WTC11 (cell line): ENCODE results near the gene SNRPA. TPM values are rescaled to one million over a fixed set of nuclear protein-coding genes. Genes with fewer than 3 reads are reported as not detected.
A peak's percentile ranks its signal among the peaks of the same experiment; 100 is the strongest.
"Not testable (repeated sequence)": the region's sequence is repeated elsewhere in the genome, so short reads cannot be mapped to it uniquely, and the experiment has no call there.

Source experiments
- ATAC-seq: fragments of 200-7000 bp; cut with Tn5 transposase; 2 replicates; pipeline ENCODE4 v1.10.0; 2021; ENCODE audit warnings: mild to moderate bottlenecking, moderate library complexity
- CTCF ChIA-PET: fragments of 300-600 bp; sonication (Branson Sonifier 250); formaldehyde crosslinking; loops from one replicate; lab custom pipeline; 2021; ENCODE audit warnings: antibody characterized with exemption; lab: Charles Lee
- POLR2A ChIA-PET: fragments of 350-600 bp; sonication (Branson Sonifier 250); formaldehyde crosslinking; loops from one replicate; lab custom pipeline; 2021; ENCODE audit warnings: antibody characterized with exemption; lab: Charles Lee
- DNase-seq: peaks from one replicate; pipeline ENCODE4 v3.0.0; 2021; ENCODE audit warnings: low spot score
- H3K27ac Mint-ChIP-seq: 2 replicates; pipeline ENCODE4 v1.8.0; 2021; ENCODE audit warnings: mixed read lengths
- H3K27me3 Mint-ChIP-seq: 2 replicates; pipeline ENCODE4 v1.8.0; 2021; ENCODE audit warnings: low read depth, mild to moderate bottlenecking, moderate library complexity, mixed read lengths
- H3K36me3 Mint-ChIP-seq: 2 replicates; pipeline ENCODE4 v1.8.0; 2021; ENCODE audit warnings: mixed read lengths
- H3K4me1 Mint-ChIP-seq: 2 replicates; pipeline ENCODE4 v1.8.0; 2022; ENCODE audit warnings: mixed read lengths
- H3K4me3 Mint-ChIP-seq: 2 replicates; pipeline ENCODE4 v1.8.0; 2021; ENCODE audit warnings: mild to moderate bottlenecking, moderate library complexity, mixed read lengths
- H3K9me3 Mint-ChIP-seq: 2 replicates; pipeline ENCODE4 v1.8.0; 2021; ENCODE audit warnings: mixed read lengths
- CREM ChIP-seq: sonication (generic); formaldehyde crosslinking; IDR thresholded peaks from 2 replicates; pipeline ENCODE4 v1.8.1; 2022; ENCODE audit warnings: mild to moderate bottlenecking, missing genetic modification reagents, moderate library complexity
- FOXK1 ChIP-seq: sonication (generic); formaldehyde crosslinking; IDR thresholded peaks from 2 replicates; pipeline ENCODE4 v1.8.0; 2022; ENCODE audit warnings: mild to moderate bottlenecking, moderate library complexity, missing genetic modification reagents
- GABPB1 ChIP-seq: sonication (generic); formaldehyde crosslinking; IDR thresholded peaks from 2 replicates; pipeline ENCODE4 v1.8.1; 2023; ENCODE audit warnings: mild to moderate bottlenecking, missing genetic modification reagents
- JAZF1 ChIP-seq: fragments of 250-450 bp; sonication (Bioruptor Pico); IDR thresholded peaks from 2 replicates; pipeline ENCODE4 v1.9.0; 2021; ENCODE audit warnings: moderate library complexity, mild to moderate bottlenecking, inconsistent platforms
- MLX ChIP-seq: sonication (generic); formaldehyde crosslinking; IDR thresholded peaks from 2 replicates; pipeline ENCODE4 v1.8.1; 2023; ENCODE audit warnings: mild to moderate bottlenecking, missing genetic modification reagents, moderate library complexity
- NFATC4 ChIP-seq: fragments of 250-450 bp; sonication (Bioruptor Pico); IDR thresholded peaks from 2 replicates; pipeline ENCODE4 v1.9.0; 2021; ENCODE audit warnings: mild to moderate bottlenecking
- PRDM15 ChIP-seq: sonication (generic); formaldehyde crosslinking; IDR thresholded peaks from 2 replicates; pipeline ENCODE4 v1.8.0; 2022; ENCODE audit warnings: missing genetic modification reagents
- SMAD3 ChIP-seq: sonication (generic); formaldehyde crosslinking; IDR thresholded peaks from 2 replicates; pipeline ENCODE4 v1.8.0; 2022; ENCODE audit warnings: missing genetic modification reagents, mild to moderate bottlenecking, borderline replicate concordance
- ZBTB21 ChIP-seq: sonication (generic); formaldehyde crosslinking; IDR thresholded peaks from 2 replicates; pipeline ENCODE4 v1.8.1; 2023; ENCODE audit warnings: mild to moderate bottlenecking, missing genetic modification reagents, borderline replicate concordance
- ZBTB43 ChIP-seq: sonication (generic); formaldehyde crosslinking; IDR thresholded peaks from 2 replicates; pipeline ENCODE4 v1.8.1; 2023; ENCODE audit warnings: mild to moderate bottlenecking, missing genetic modification reagents
- ZNF263 ChIP-seq: sonication (generic); formaldehyde crosslinking; IDR thresholded peaks from 2 replicates; pipeline ENCODE4 v1.8.1; 2022; ENCODE audit warnings: low read depth, mild to moderate bottlenecking, moderate library complexity, missing genetic modification reagents
- ZNF317 ChIP-seq: sonication (generic); formaldehyde crosslinking; IDR thresholded peaks from 2 replicates; pipeline ENCODE4 v1.8.1; 2023; ENCODE audit warnings: low read depth, mild to moderate bottlenecking, moderate library complexity, missing genetic modification reagents, borderline replicate concordance
- ZNF416 ChIP-seq: fragments of 250-450 bp; sonication (Bioruptor Pico); IDR thresholded peaks from 2 replicates; pipeline ENCODE4 v1.9.0; 2021; ENCODE audit warnings: mild to moderate bottlenecking, inconsistent platforms
- total RNA-seq: library from RNA; stranded (reverse); gene quantifications from 3 replicates; pipeline ENCODE4 v1.2.3, GENCODE V29; 2021
- TF ChIP-seq, protein P1 (sequence below): sonication (generic); formaldehyde crosslinking; IDR thresholded peaks from 2 replicates; pipeline ENCODE4 v1.8.1; 2022; ENCODE audit warnings: mild to moderate bottlenecking, missing genetic modification reagents, moderate library complexity, borderline replicate concordance
- TF ChIP-seq, protein P2 (sequence below): sonication (generic); formaldehyde crosslinking; IDR thresholded peaks from 2 replicates; pipeline ENCODE4 v1.8.0; 2022; ENCODE audit warnings: mild to moderate bottlenecking, missing genetic modification reagents

Gene SNRPA
- total RNA-seq, 1 experiment from 2014 or later, result 227 TPM

DNA sequence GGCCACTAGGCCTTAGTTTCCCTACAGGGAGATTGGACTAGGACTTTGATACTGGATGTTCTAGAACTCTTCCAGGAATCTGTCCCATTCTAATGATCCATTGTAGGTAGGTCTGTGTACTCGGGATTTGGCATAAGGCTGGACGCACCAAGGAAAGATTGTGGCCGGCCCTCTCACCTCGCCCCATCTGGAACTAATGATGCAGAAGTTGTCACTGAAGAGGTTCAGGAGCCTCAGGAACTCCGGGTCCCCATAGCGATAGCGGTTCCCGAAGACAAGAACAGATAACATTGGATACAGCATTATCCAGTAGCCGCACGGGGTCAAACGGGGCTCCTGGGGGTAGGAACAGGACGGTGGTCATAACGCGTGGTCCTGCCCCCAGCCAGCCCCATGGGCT lies 59.2 kb downstream of the SNRPA start (continued):
- TF ChIP-seq CREM (CRISPR knock-in tag), result no peak
- TF ChIP-seq ZNF416 (CRISPR knock-in tag), result no peak
- no peak for TF ChIP-seq SMAD3 (CRISPR knock-in tag)
- TF ChIP-seq FOXK1 (CRISPR knock-in tag), result no peak
- TF ChIP-seq NFATC4, result no peak
- no peak for TF ChIP-seq ZNF263 (CRISPR knock-in tag)
- TF ChIP-seq ZNF317 (CRISPR knock-in tag), result no peak
- no peak for TF ChIP-seq JAZF1 (CRISPR knock-in tag)
- TF ChIP-seq, protein P1, sequence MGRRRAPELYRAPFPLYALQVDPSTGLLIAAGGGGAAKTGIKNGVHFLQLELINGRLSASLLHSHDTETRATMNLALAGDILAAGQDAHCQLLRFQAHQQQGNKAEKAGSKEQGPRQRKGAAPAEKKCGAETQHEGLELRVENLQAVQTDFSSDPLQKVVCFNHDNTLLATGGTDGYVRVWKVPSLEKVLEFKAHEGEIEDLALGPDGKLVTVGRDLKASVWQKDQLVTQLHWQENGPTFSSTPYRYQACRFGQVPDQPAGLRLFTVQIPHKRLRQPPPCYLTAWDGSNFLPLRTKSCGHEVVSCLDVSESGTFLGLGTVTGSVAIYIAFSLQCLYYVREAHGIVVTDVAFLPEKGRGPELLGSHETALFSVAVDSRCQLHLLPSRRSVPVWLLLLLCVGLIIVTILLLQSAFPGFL (CRISPR knock-in tag), result no peak
- TF ChIP-seq GABPB1 (CRISPR knock-in tag), result no peak
- TF ChIP-seq MLX (CRISPR knock-in tag), result no peak
- TF ChIP-seq, all 79 proteins: peak for 0

GRCh38 chr19:40810649-40811408 lies 59.8 kb downstream of the SNRPA start:
- peak; percentile 83 for DNase-seq
- H3K4me3 Mint-ChIP-seq, result peak overlapping the region; percentile 89
- H3K27ac Mint-ChIP-seq, result peak overlapping the region; percentile 99
- POLR2A ChIA-PET, result interaction anchor here (0.6 to 1.8 kb wide), 3 partner anchors 12 to 235 kb away, joined by 3 to 6 read pairs (median 3); partner anchors contain the start of genes EGLN2 and RAB4B
- peaks cover 48% of the 10 kb centered on the region for H3K4me1 Mint-ChIP-seq
- H3K9me3 Mint-ChIP-seq, result not testable (repeated sequence)
- CTCF ChIA-PET, result interaction anchor here (0.8 to 2.0 kb wide), 6 partner anchors 9 to 334 kb away, joined by 3 to 11 read pairs (median 4); partner anchors contain the start of genes EGLN2, RAB4B and SNRPA
- ATAC-seq, result peak; percentile 69
- peaks cover 33% of the 10 kb centered on the region for H3K27me3 Mint-ChIP-seq
- H3K36me3 Mint-ChIP-seq, result peaks cover 11% of the 10 kb centered on the region
- TF ChIP-seq, protein P2, sequence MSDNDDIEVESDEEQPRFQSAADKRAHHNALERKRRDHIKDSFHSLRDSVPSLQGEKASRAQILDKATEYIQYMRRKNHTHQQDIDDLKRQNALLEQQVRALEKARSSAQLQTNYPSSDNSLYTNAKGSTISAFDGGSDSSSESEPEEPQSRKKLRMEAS (CRISPR knock-in tag), result peak; percentile 70; the same call in 1 of the 2 replicates
- TF ChIP-seq PRDM15 (CRISPR knock-in tag), result peak; percentile 71; the same call in 1 of the 2 replicates

- CTCF ChIA-PET, result interaction anchor here (0.8 to 2.0 kb wide), 9 partner anchors 8 to 333 kb away, joined by 3 to 11 read pairs (median 3); partner anchors contain the start of genes EGLN2, RAB4B and SNRPA
- TF ChIP-seq ZBTB43 (no peak), ZBTB21 (CRISPR knock-in tag) (no peak)
- TF ChIP-seq, protein P2 (CRISPR knock-in tag), result 0 out of 2 replicates have a peak, but pooled peaks have one; percentile 6
- H3K27ac Mint-ChIP-seq, result no peak overlapping the region
- peaks cover 11% of the 10 kb centered on the region for H3K36me3 Mint-ChIP-seq
- H3K4me3 Mint-ChIP-seq, result peak overlapping the region; percentile 89
- ATAC-seq (no peak), DNase-seq (peak; percentile 52)
- no peaks in the 10 kb centered on the region for H3K9me3 Mint-ChIP-seq
- peaks cover 37% of the 10 kb centered on the region for H3K27me3 Mint-ChIP-seq
- H3K4me1 Mint-ChIP-seq, result peaks cover 39% of the 10 kb centered on the region
- POLR2A ChIA-PET, result interaction anchor here (0.6 to 1.8 kb wide), 3 partner anchors 13 to 235 kb away, joined by 3 to 6 read pairs (median 3); partner anchors contain the start of genes EGLN2 and RAB4B
Observed at GRCh38 chr19:40811478-40812341, 60.7 kb downstream of the SNRPA start.

- H3K9me3 Mint-ChIP-seq, ATAC-seq, DNase-seq, H3K36me3 Mint-ChIP-seq, H3K27ac Mint-ChIP-seq: not testable (repeated sequence)
- POLR2A ChIA-PET, result interaction anchor here (1.8 kb wide), 1 partner anchor 14 kb away, joined by 6 read pairs; the partner anchor contains the start of gene EGLN2
- peak overlapping the region; percentile 89 for H3K4me3 Mint-ChIP-seq
- peaks cover 32% of the 10 kb centered on the region for H3K4me1 Mint-ChIP-seq
- peaks cover 44% of the 10 kb centered on the region for H3K27me3 Mint-ChIP-seq
- CTCF ChIA-PET, result interaction anchor here (0.7 to 2.0 kb wide), 6 partner anchors 12 to 178 kb away, joined by 3 to 11 read pairs (median 4); partner anchors contain the start of gene EGLN2
Observed at GRCh38 chr19:40812571-40812970, 61.6 kb downstream of the SNRPA start.
